ENCODE measurements around the gene NONO.
"Not testable (repeated sequence)": the region's sequence is repeated elsewhere in the genome, so short reads cannot be mapped to it uniquely, and the experiment has no call there.

GRCh38 chrX:71300064-71300463 lies 16.6 kb downstream of the NONO start:
- not testable (repeated sequence) for TF ChIP-seq CTCF (IDR thresholded peaks at IDR 0.05); POLR2AphosphoS5 (IDR thresholded peaks at IDR 0.05; ENCODE audit: low read depth, low read length)
- TF ChIP-seq, protein P1, sequence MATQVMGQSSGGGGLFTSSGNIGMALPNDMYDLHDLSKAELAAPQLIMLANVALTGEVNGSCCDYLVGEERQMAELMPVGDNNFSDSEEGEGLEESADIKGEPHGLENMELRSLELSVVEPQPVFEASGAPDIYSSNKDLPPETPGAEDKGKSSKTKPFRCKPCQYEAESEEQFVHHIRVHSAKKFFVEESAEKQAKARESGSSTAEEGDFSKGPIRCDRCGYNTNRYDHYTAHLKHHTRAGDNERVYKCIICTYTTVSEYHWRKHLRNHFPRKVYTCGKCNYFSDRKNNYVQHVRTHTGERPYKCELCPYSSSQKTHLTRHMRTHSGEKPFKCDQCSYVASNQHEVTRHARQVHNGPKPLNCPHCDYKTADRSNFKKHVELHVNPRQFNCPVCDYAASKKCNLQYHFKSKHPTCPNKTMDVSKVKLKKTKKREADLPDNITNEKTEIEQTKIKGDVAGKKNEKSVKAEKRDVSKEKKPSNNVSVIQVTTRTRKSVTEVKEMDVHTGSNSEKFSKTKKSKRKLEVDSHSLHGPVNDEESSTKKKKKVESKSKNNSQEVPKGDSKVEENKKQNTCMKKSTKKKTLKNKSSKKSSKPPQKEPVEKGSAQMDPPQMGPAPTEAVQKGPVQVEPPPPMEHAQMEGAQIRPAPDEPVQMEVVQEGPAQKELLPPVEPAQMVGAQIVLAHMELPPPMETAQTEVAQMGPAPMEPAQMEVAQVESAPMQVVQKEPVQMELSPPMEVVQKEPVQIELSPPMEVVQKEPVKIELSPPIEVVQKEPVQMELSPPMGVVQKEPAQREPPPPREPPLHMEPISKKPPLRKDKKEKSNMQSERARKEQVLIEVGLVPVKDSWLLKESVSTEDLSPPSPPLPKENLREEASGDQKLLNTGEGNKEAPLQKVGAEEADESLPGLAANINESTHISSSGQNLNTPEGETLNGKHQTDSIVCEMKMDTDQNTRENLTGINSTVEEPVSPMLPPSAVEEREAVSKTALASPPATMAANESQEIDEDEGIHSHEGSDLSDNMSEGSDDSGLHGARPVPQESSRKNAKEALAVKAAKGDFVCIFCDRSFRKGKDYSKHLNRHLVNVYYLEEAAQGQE (IDR thresholded peaks at IDR 0.05; ENCODE audit: insufficient read depth in 1 of 2, low read depth in 2 of 2, low read length in 1 of 2), result not testable (repeated sequence)
